Kidney epithelial cell (primary cell): ENCODE data around the gene DYNLRB1. TPM values are rescaled to one million over a fixed set of nuclear protein-coding genes. Genes with fewer than 3 reads are reported as not detected.

Experiments used
- DNase-seq: peaks from one replicate; pipeline ENCODE4 v3.0.0-alpha.2; 2010; ENCODE audit warnings: low read depth
- H3K27me3 ChIP-seq: 2 replicates; pipeline ENCODE4 v1.6.0; 2011; ENCODE audit warnings: low read length; ENCODE audit not compliant: control insufficient read depth, insufficient read depth
- H3K36me3 ChIP-seq: 2 replicates; pipeline ENCODE4 v1.5.1; 2011; ENCODE audit warnings: low read length; ENCODE audit not compliant: control insufficient read depth, insufficient read depth
- H3K4me3 ChIP-seq: 2 replicates; pipeline ENCODE4 v1.5.1; 2011; ENCODE audit warnings: low read depth, mild to moderate bottlenecking, control low read depth, low read length
- CTCF ChIP-seq: IDR thresholded peaks from 2 replicates; pipeline ENCODE4 v1.5.1; 2011; ENCODE audit warnings: mild to moderate bottlenecking, moderate library complexity, low read length, control low read depth, inconsistent platforms; ENCODE audit not compliant: insufficient read depth, poor library complexity, severe bottlenecking
- total RNA-seq: library from RNA; depleted of rRNA; stranded (reverse); fragments of >200 nt; gene quantifications from 2 replicates; pipeline ENCODE4 v1.2.3, GENCODE V29; 2015

Gene DYNLRB1
- total RNA-seq = 143 TPM in 2 replicates

- H3K4me3 ChIP-seq = peak within 1 kb of the TSS; percentile 65
- H3K27me3 ChIP-seq = no peaks in the 10 kb centered on the region
- TF ChIP-seq CTCF = no peak
- peak; percentile 69 for DNase-seq
- no peaks in the 10 kb centered on the region for H3K36me3 ChIP-seq
Observed at GRCh38 chr20:34516247-34517113, at the start of gene DYNLRB1. Gene DYNLRB1 (plus strand): TSS chr20:34516422. CDS start chr20:34516459, 37 bp downstream.

- Histone ChIP-seq H3K27me3 (no peaks in the 10 kb centered on the region), H3K4me3 (no peak overlapping the region), H3K36me3 (no peaks in the 10 kb centered on the region)
- no peak for DNase-seq
- no peak for TF ChIP-seq CTCF
Observed at GRCh38 chr20:34468951-34469350, 47.3 kb upstream of the DYNLRB1 start.

- H3K4me3 ChIP-seq = no peak overlapping the region
- no peak for TF ChIP-seq CTCF
- no peak for DNase-seq
- no peaks in the 10 kb centered on the region for H3K36me3 ChIP-seq
- no peaks in the 10 kb centered on the region for H3K27me3 ChIP-seq
Observed at GRCh38 chr20:34472246-34472925, 43.8 kb upstream of the DYNLRB1 start.

GRCh38 chr20:34473262-34473883, 42.8 kb upstream of the DYNLRB1 start:
- Histone ChIP-seq H3K4me3 (no peak overlapping the region), H3K27me3 (no peaks in the 10 kb centered on the region), H3K36me3 (no peaks in the 10 kb centered on the region)
- peak; percentile 52 for TF ChIP-seq CTCF
- DNase-seq = no peak

GRCh38 chr20:34475979-34476736, 40.1 kb upstream of the DYNLRB1 start:
- Histone ChIP-seq H3K36me3 (no peaks in the 10 kb centered on the region), H3K4me3 (no peak overlapping the region), H3K27me3 (no peaks in the 10 kb centered on the region)
- DNase-seq = no peak
- TF ChIP-seq CTCF = peak; percentile 40
